HG03064 (cell line): ENCODE measurements around the gene CPNE5.

Source experiments
- ATAC-seq: cut with Tn5 transposase; IDR thresholded peaks from one replicate; pipeline ENCODE4 v1.9.1; 2021; ENCODE audit warnings: low read depth; ENCODE audit not compliant: unreplicated experiment

The CPNE5 gene

GRCh38 chr6:36858407-36858981 lies 19.2 kb upstream of the CPNE5 start:
- ATAC-seq = no peak

- ATAC-seq = no peak
These were observed 18.1 kb upstream of the CPNE5 start for GRCh38 chr6:36857325-36857724.

GRCh38 chr6:36856277-36856676 lies 17.0 kb upstream of the CPNE5 start:
- no peak for ATAC-seq

- ATAC-seq = no peak
These were observed 16.5 kb upstream of the CPNE5 start for GRCh38 chr6:36855750-36856149.

- ATAC-seq = no peak
These were observed 14.1 kb upstream of the CPNE5 start for GRCh38 chr6:36853325-36853724.

GRCh38 chr6:36852481-36853147 lies 13.4 kb upstream of the CPNE5 start:
- ATAC-seq = no peak

- no peak for ATAC-seq
These were observed 12.4 kb upstream of the CPNE5 start for GRCh38 chr6:36851626-36852025.

GRCh38 chr6:36851149-36851614 lies 11.9 kb upstream of the CPNE5 start:
- no peak for ATAC-seq

- ATAC-seq = no peak
These were observed 10.8 kb upstream of the CPNE5 start for GRCh38 chr6:36850021-36850420.

- no peak for ATAC-seq
These were observed 9.6 kb upstream of the CPNE5 start for GRCh38 chr6:36848658-36849441.

GRCh38 chr6:36847991-36848390 lies 8.7 kb upstream of the CPNE5 start:
- ATAC-seq = no peak

GRCh38 chr6:36847152-36847551 lies 7.9 kb upstream of the CPNE5 start:
- no peak for ATAC-seq

GRCh38 chr6:36845233-36845632 lies 6.0 kb upstream of the CPNE5 start:
- ATAC-seq = no peak

GRCh38 chr6:36844232-36845170 lies 5.3 kb upstream of the CPNE5 start:
- no peak for ATAC-seq

GRCh38 chr6:36843170-36843569 lies 3.9 kb upstream of the CPNE5 start:
- ATAC-seq = no peak

- ATAC-seq = no peak
These were observed 2.5 kb upstream of the CPNE5 start for GRCh38 chr6:36841756-36842155.

- no peak for ATAC-seq
These were observed 1.5 kb upstream of the CPNE5 start for GRCh38 chr6:36840432-36841403.

GRCh38 chr6:36839749-36840431 lies 646 bp upstream of the CPNE5 start:
- ATAC-seq = no peak

GRCh38 chr6:36837686-36838085 lies 1.6 kb downstream of the CPNE5 start:
- no peak for ATAC-seq
